ENCODE results near the gene DHRS1.

Gene DHRS1

GRCh38 chr14:24280797-24281460 is 18.7 kb downstream of the DHRS1 start:
- no peak for DNase-seq

- peak; percentile 69 for DNase-seq
Observed at GRCh38 chr14:24279301-24280186, 20.0 kb downstream of the DHRS1 start.

- DNase-seq = no peak
Observed at GRCh38 chr14:24278424-24278823, 21.2 kb downstream of the DHRS1 start.

GRCh38 chr14:24277606-24278321 is 21.8 kb downstream of the DHRS1 start:
- peak in 1 of 2 donors; percentile 62 for DNase-seq

- DNase-seq = no peak
Observed at GRCh38 chr14:24277071-24277470, 22.5 kb downstream of the DHRS1 start.

GRCh38 chr14:24274101-24274543 is 25.5 kb downstream of the DHRS1 start:
- DNase-seq = peak; percentile 57 to 64

- no peak for DNase-seq
Observed at GRCh38 chr14:24273422-24273998, 26.1 kb downstream of the DHRS1 start.

GRCh38 chr14:24272467-24272866 is 27.1 kb downstream of the DHRS1 start:
- DNase-seq = no peak

GRCh38 chr14:24271834-24272263 is 27.7 kb downstream of the DHRS1 start:
- DNase-seq = no peak

GRCh38 chr14:24271134-24271833 is 28.3 kb downstream of the DHRS1 start, which contains the start of gene RABGGTA:
TSS of gene RABGGTA (minus strand) at chr14:24271597. CDS start at chr14:24271115, 482 bp downstream.
- peak; percentile 95 to 96 for DNase-seq

GRCh38 chr14:24270537-24271133 is 28.9 kb downstream of the DHRS1 start:
- DNase-seq = no peak

GRCh38 chr14:24269910-24270536 is 29.6 kb downstream of the DHRS1 start:
- no peak for DNase-seq

- no peak for DNase-seq
Observed at GRCh38 chr14:24269368-24269767, 30.2 kb downstream of the DHRS1 start.

- DNase-seq = no peak
Observed at GRCh38 chr14:24268225-24268624, 31.4 kb downstream of the DHRS1 start.

- no peak for DNase-seq
Observed at GRCh38 chr14:24267516-24267915, 32.1 kb downstream of the DHRS1 start.

GRCh38 chr14:24266344-24267244 is 33.0 kb downstream of the DHRS1 start:
- DNase-seq = no peak

- no peak for DNase-seq
Observed at GRCh38 chr14:24264298-24264697, 35.3 kb downstream of the DHRS1 start.

GRCh38 chr14:24263848-24264247 is 35.7 kb downstream of the DHRS1 start:
- no peak for DNase-seq

GRCh38 chr14:24262821-24263733 is 36.5 kb downstream of the DHRS1 start, which contains the start of gene TGM1:
TSS of gene TGM1 (minus strand) at chr14:24263177. CDS start at chr14:24262352, 825 bp downstream.
- DNase-seq = no peak

Data from CD4-positive, alpha-beta T cell treated with Interleukin-4 for 1 hour (primary cell).